Left ventricle myocardium inferior (tissue), 1 donor: Measurements from ENCODE around the gene SSTR3. TPM values are rescaled to one million over a fixed set of nuclear protein-coding genes. Genes with fewer than 3 reads are reported as not detected.

Experiments used
- DNase-seq: peaks from one replicate; pipeline ENCODE4 v3.0.0-alpha.2; 2020
- H3K27ac ChIP-seq: fragments of 200-600 bp; replicated peaks from 2 replicates; pipeline ENCODE4 v1.8.0; 2021
- H3K27me3 ChIP-seq: fragments of 200-600 bp; 2 replicates; pipeline ENCODE4 v1.8.0; 2021; ENCODE audit warnings: low read depth
- H3K36me3 ChIP-seq: fragments of 200-600 bp; 2 replicates; pipeline ENCODE4 v1.8.0; 2021
- H3K4me1 ChIP-seq: fragments of 200-600 bp; 2 replicates; pipeline ENCODE4 v1.8.0; 2021
- H3K4me3 ChIP-seq: fragments of 200-600 bp; 2 replicates; pipeline ENCODE4 v1.8.0; 2021; ENCODE audit warnings: mild to moderate bottlenecking, moderate library complexity
- H3K9me3 ChIP-seq: fragments of 200-600 bp; replicated peaks from 2 replicates; pipeline ENCODE4 v1.8.0; 2021
- CTCF ChIP-seq: fragments of 200-600 bp; IDR thresholded peaks from 2 replicates; pipeline ENCODE4 v1.8.0; 2021; ENCODE audit warnings: antibody characterized with exemption, mild to moderate bottlenecking, borderline replicate concordance
- intact Hi-C: fragments of 100-400 bp; cut with micrococcal nuclease; formaldehyde crosslinking; loops from one replicate; pipeline ENCODE4 v1.11.0; 2022
- total RNA-seq: library from RNA; stranded (reverse); fragmentation: NEBNext Ultra II Directional; extraction: Animal tissue kit (Norgen Biotek cat#: 25700); gene quantifications from one replicate; pipeline ENCODE4 v1.2.1, GENCODE V29; 2021
- donor health status: DM: no; HTN: yes; CAD: no; lungs with severe emphysema.

SSTR3 gene
- total RNA-seq, 1 donor from 2014 or later: not detected

GRCh38 chr22:37156686-37157435 is 55.4 kb downstream of the SSTR3 start:
- Histone ChIP-seq H3K9me3 (peaks cover 10% of the 10 kb centered on the region), H3K36me3 (no peaks in the 10 kb centered on the region), H3K4me3 (no peak overlapping the region), H3K27me3 (peaks cover 71% of the 10 kb centered on the region), H3K4me1 (no peaks in the 10 kb centered on the region), H3K27ac (no peak overlapping the region)
- no peak for DNase-seq
- intact Hi-C loops: no loop called here
- no peak for TF ChIP-seq CTCF

GRCh38 chr22:37155971-37156370 is 56.3 kb downstream of the SSTR3 start:
- Histone ChIP-seq H3K4me3 (no peak overlapping the region), H3K27me3 (peaks cover 64% of the 10 kb centered on the region), H3K36me3 (no peaks in the 10 kb centered on the region), H3K9me3 (peaks cover 10% of the 10 kb centered on the region), H3K4me1 (no peaks in the 10 kb centered on the region), H3K27ac (no peak overlapping the region)
- intact Hi-C loops: no loop called here
- TF ChIP-seq CTCF: no peak
- DNase-seq: no peak

GRCh38 chr22:37154925-37155712 is 57.2 kb downstream of the SSTR3 start:
- Histone ChIP-seq H3K27me3 (peaks cover 56% of the 10 kb centered on the region), H3K27ac (no peak overlapping the region), H3K4me3 (no peak overlapping the region), H3K36me3 (no peaks in the 10 kb centered on the region), H3K4me1 (no peaks in the 10 kb centered on the region), H3K9me3 (peaks cover 16% of the 10 kb centered on the region)
- intact Hi-C loops: no loop called here
- DNase-seq: no peak
- TF ChIP-seq CTCF: no peak

Other genes with a start within 250 kb of the SSTR3 start
- gene TST, start 193.0 kb downstream of the SSTR3 start, total RNA-seq: 39.8 TPM
- gene MPST, start 192.7 kb downstream of the SSTR3 start, total RNA-seq: 58.3 TPM
- 14.3 TPM for gene KCTD17, start 160.7 kb downstream of the SSTR3 start, total RNA-seq
- not detected for gene TMPRSS6, start 102.8 kb downstream of the SSTR3 start, total RNA-seq
- 0.99 TPM for gene IL2RB, start 62.6 kb downstream of the SSTR3 start, total RNA-seq
- gene C1QTNF6, start 24.2 kb downstream of the SSTR3 start, total RNA-seq: 1.3 TPM
- 1.8 TPM for gene RAC2, start 31.8 kb upstream of the SSTR3 start, total RNA-seq
- gene CYTH4, start 70.0 kb upstream of the SSTR3 start, total RNA-seq: 4.8 TPM
- gene ELFN2, start 215.0 kb upstream of the SSTR3 start, total RNA-seq: not detected